Lower leg skin (tissue), 3 donors: ENCODE results near the gene ATF6.

ENCODE experiments used
- CTCF ChIP-seq, 3 donors: fragments of 450-650 bp; IDR thresholded peaks; one replicate each; pipeline ENCODE4 v1.5.1; 2016; ENCODE audit warnings: antibody characterized with exemption in 3 of 3, mild to moderate bottlenecking in 3 of 3, moderate library complexity in 2 of 3
- POLR2A ChIP-seq, 2 donors: fragments of 450-650 bp; IDR thresholded peaks; one replicate each; pipeline ENCODE4 v1.6.1; 2016 to 2017; ENCODE audit warnings: antibody characterized with exemption in 2 of 2, mild to moderate bottlenecking in 1 of 2, moderate library complexity in 1 of 2

GRCh38 chr1:161763522-161764098 lies 2.5 kb upstream of the ATF6 start:
- TF ChIP-seq CTCF (IDR thresholded peaks at IDR 0.05): no peak
- TF ChIP-seq POLR2A (IDR thresholded peaks at IDR 0.05): no peak
